ENCODE data around the gene EPS15.
"Not testable (repeated sequence)": the region's sequence is repeated elsewhere in the genome, so short reads cannot be mapped to it uniquely, and the experiment has no call there.

Gene EPS15

GRCh38 chr1:51421964-51422363 is 97.1 kb downstream of the EPS15 start:
- no peak overlapping the region for H3K27ac ChIP-seq (ENCODE audit: low read length)
- H3K9me3 ChIP-seq (ENCODE audit: control insufficient read depth in 1 of 2, low read length in 2 of 2): no peaks in the 10 kb centered on the region
- H3K36me3 ChIP-seq (ENCODE audit: control insufficient read depth in 1 of 2, insufficient read depth in 2 of 2, low read length in 2 of 2): peaks cover 0 to 4% of the 10 kb centered on the region in 2 donors
- H3K4me3 ChIP-seq (ENCODE audit: low read depth in 1 of 2, low read length in 2 of 2): no peak overlapping the region
- H3K4me1 ChIP-seq (ENCODE audit: control insufficient read depth in 1 of 2, insufficient read depth in 2 of 2, low read length in 2 of 2): peaks cover 6 to 15% of the 10 kb centered on the region in 2 donors
- no peaks in the 10 kb centered on the region for H3K27me3 ChIP-seq (ENCODE audit: low read depth, low read length)

- H3K27me3 ChIP-seq (ENCODE audit: low read depth, low read length): no peaks in the 10 kb centered on the region
- no peak overlapping the region for H3K27ac ChIP-seq (ENCODE audit: low read length)
- no peak overlapping the region for H3K4me3 ChIP-seq (ENCODE audit: low read depth in 1 of 2, low read length in 2 of 2)
- peaks cover 0 to 3% of the 10 kb centered on the region in 2 donors for H3K36me3 ChIP-seq (ENCODE audit: control insufficient read depth in 1 of 2, insufficient read depth in 2 of 2, low read length in 2 of 2)
- peaks cover 6 to 15% of the 10 kb centered on the region in 2 donors for H3K4me1 ChIP-seq (ENCODE audit: control insufficient read depth in 1 of 2, insufficient read depth in 2 of 2, low read length in 2 of 2)
- no peaks in the 10 kb centered on the region for H3K9me3 ChIP-seq (ENCODE audit: control insufficient read depth in 1 of 2, low read length in 2 of 2)
Observed at GRCh38 chr1:51420867-51421627, 98.0 kb downstream of the EPS15 start.

GRCh38 chr1:51418384-51418959 is 100.6 kb downstream of the EPS15 start:
- Histone ChIP-seq H3K27me3 (ENCODE audit: low read depth, low read length) (no peaks in the 10 kb centered on the region), H3K9me3 (ENCODE audit: control insufficient read depth in 1 of 2, low read length in 2 of 2) (no peaks in the 10 kb centered on the region), H3K4me3 (ENCODE audit: low read depth in 1 of 2, low read length in 2 of 2) (no peak overlapping the region), H3K36me3 (ENCODE audit: control insufficient read depth in 1 of 2, insufficient read depth in 2 of 2, low read length in 2 of 2) (peaks cover 0 to 3% of the 10 kb centered on the region in 2 donors), H3K27ac (ENCODE audit: low read length) (no peak overlapping the region), H3K4me1 (ENCODE audit: control insufficient read depth in 1 of 2, insufficient read depth in 2 of 2, low read length in 2 of 2) (peaks cover 6 to 12% of the 10 kb centered on the region in 2 donors)

GRCh38 chr1:51417496-51418383 is 101.3 kb downstream of the EPS15 start:
- H3K27ac ChIP-seq (ENCODE audit: low read length): no peak overlapping the region
- no peaks in the 10 kb centered on the region for H3K27me3 ChIP-seq (ENCODE audit: low read depth, low read length)
- no peak overlapping the region for H3K4me3 ChIP-seq (ENCODE audit: low read depth in 1 of 2, low read length in 2 of 2)
- H3K36me3 ChIP-seq (ENCODE audit: control insufficient read depth in 1 of 2, insufficient read depth in 2 of 2, low read length in 2 of 2): peaks cover 0 to 3% of the 10 kb centered on the region in 2 donors
- H3K4me1 ChIP-seq (ENCODE audit: control insufficient read depth in 1 of 2, insufficient read depth in 2 of 2, low read length in 2 of 2): peaks cover 0 to 11% of the 10 kb centered on the region in 2 donors
- no peaks in the 10 kb centered on the region for H3K9me3 ChIP-seq (ENCODE audit: control insufficient read depth in 1 of 2, low read length in 2 of 2)

GRCh38 chr1:51416910-51417309 is 102.2 kb downstream of the EPS15 start:
- Histone ChIP-seq H3K9me3 (ENCODE audit: control insufficient read depth in 1 of 2, low read length in 2 of 2) (no peaks in the 10 kb centered on the region), H3K27me3 (ENCODE audit: low read depth, low read length) (no peaks in the 10 kb centered on the region), H3K36me3 (ENCODE audit: control insufficient read depth in 1 of 2, insufficient read depth in 2 of 2, low read length in 2 of 2) (peaks cover 0 to 3% of the 10 kb centered on the region in 2 donors), H3K4me1 (ENCODE audit: control insufficient read depth in 1 of 2, insufficient read depth in 2 of 2, low read length in 2 of 2) (peaks cover 0 to 6% of the 10 kb centered on the region in 2 donors), H3K27ac (ENCODE audit: low read length) (no peak overlapping the region), H3K4me3 (ENCODE audit: low read depth in 1 of 2, low read length in 2 of 2) (no peak overlapping the region)

GRCh38 chr1:51415963-51416362 is 103.1 kb downstream of the EPS15 start:
- no peaks in the 10 kb centered on the region for H3K27me3 ChIP-seq (ENCODE audit: low read depth, low read length)
- H3K9me3 ChIP-seq (ENCODE audit: control insufficient read depth in 1 of 2, low read length in 2 of 2): no peaks in the 10 kb centered on the region
- peaks cover 0 to under 1% of the 10 kb centered on the region in 2 donors for H3K4me1 ChIP-seq (ENCODE audit: control insufficient read depth in 1 of 2, insufficient read depth in 2 of 2, low read length in 2 of 2)
- no peak overlapping the region for H3K4me3 ChIP-seq (ENCODE audit: low read depth in 1 of 2, low read length in 2 of 2)
- peaks cover 0 to 3% of the 10 kb centered on the region in 2 donors for H3K36me3 ChIP-seq (ENCODE audit: control insufficient read depth in 1 of 2, insufficient read depth in 2 of 2, low read length in 2 of 2)
- no peak overlapping the region for H3K27ac ChIP-seq (ENCODE audit: low read length)

- Histone ChIP-seq H3K27ac (ENCODE audit: low read length) (no peak overlapping the region), H3K4me1 (ENCODE audit: control insufficient read depth in 1 of 2, insufficient read depth in 2 of 2, low read length in 2 of 2) (peaks cover 0 to 4% of the 10 kb centered on the region in 2 donors), H3K9me3 (ENCODE audit: control insufficient read depth in 1 of 2, low read length in 2 of 2) (no peaks in the 10 kb centered on the region), H3K4me3 (ENCODE audit: low read depth in 1 of 2, low read length in 2 of 2) (no peak overlapping the region), H3K36me3 (ENCODE audit: control insufficient read depth in 1 of 2, insufficient read depth in 2 of 2, low read length in 2 of 2) (peaks cover 0 to 3% of the 10 kb centered on the region in 2 donors), H3K27me3 (ENCODE audit: low read depth, low read length) (no peaks in the 10 kb centered on the region)
Observed at GRCh38 chr1:51414811-51415210, 104.3 kb downstream of the EPS15 start.

GRCh38 chr1:51411820-51412219 is 107.2 kb downstream of the EPS15 start:
- H3K27ac ChIP-seq (ENCODE audit: low read length); H3K4me3 ChIP-seq (ENCODE audit: low read depth in 1 of 2, low read length in 2 of 2); H3K27me3 ChIP-seq (ENCODE audit: low read depth, low read length); H3K9me3 ChIP-seq (ENCODE audit: control insufficient read depth in 1 of 2, low read length in 2 of 2); H3K4me1 ChIP-seq (ENCODE audit: control insufficient read depth in 1 of 2, insufficient read depth in 2 of 2, low read length in 2 of 2): not testable (repeated sequence)
- H3K36me3 ChIP-seq (ENCODE audit: control insufficient read depth in 1 of 2, insufficient read depth in 2 of 2, low read length in 2 of 2): peaks cover 15 to 26% of the 10 kb centered on the region in 2 donors

- H3K4me3 ChIP-seq (ENCODE audit: low read depth in 1 of 2, low read length in 2 of 2): no peak overlapping the region
- no peak overlapping the region for H3K27ac ChIP-seq (ENCODE audit: low read length)
- no peaks in the 10 kb centered on the region for H3K27me3 ChIP-seq (ENCODE audit: low read depth, low read length)
- peaks cover 0 to 4% of the 10 kb centered on the region in 2 donors for H3K4me1 ChIP-seq (ENCODE audit: control insufficient read depth in 1 of 2, insufficient read depth in 2 of 2, low read length in 2 of 2)
- H3K36me3 ChIP-seq (ENCODE audit: control insufficient read depth in 1 of 2, insufficient read depth in 2 of 2, low read length in 2 of 2): peaks cover 17 to 31% of the 10 kb centered on the region in 2 donors
- no peaks in the 10 kb centered on the region for H3K9me3 ChIP-seq (ENCODE audit: control insufficient read depth in 1 of 2, low read length in 2 of 2)
Observed at GRCh38 chr1:51410568-51411460, 108.3 kb downstream of the EPS15 start.

- H3K4me1 ChIP-seq (ENCODE audit: control insufficient read depth in 1 of 2, insufficient read depth in 2 of 2, low read length in 2 of 2); H3K27ac ChIP-seq (ENCODE audit: low read length); H3K27me3 ChIP-seq (ENCODE audit: low read depth, low read length); H3K4me3 ChIP-seq (ENCODE audit: low read depth in 1 of 2, low read length in 2 of 2); H3K9me3 ChIP-seq (ENCODE audit: control insufficient read depth in 1 of 2, low read length in 2 of 2): not testable (repeated sequence)
- peaks cover 24 to 40% of the 10 kb centered on the region in 2 donors for H3K36me3 ChIP-seq (ENCODE audit: control insufficient read depth in 1 of 2, insufficient read depth in 2 of 2, low read length in 2 of 2)
Observed at GRCh38 chr1:51409755-51410541, 109.1 kb downstream of the EPS15 start.

All from muscle layer of duodenum (tissue), 2 donors.